ENCODE data around the gene SIM1. TPM values are rescaled to one million over a fixed set of nuclear protein-coding genes. Genes with fewer than 3 reads are reported as not detected.

Gene SIM1
- total and polyA plus RNA-seq, 2 of the 8 experiments (the other 6 are each of a cell fraction or from before 2014, with no cell fraction given): 0.02 to 0.39 TPM

DNA sequence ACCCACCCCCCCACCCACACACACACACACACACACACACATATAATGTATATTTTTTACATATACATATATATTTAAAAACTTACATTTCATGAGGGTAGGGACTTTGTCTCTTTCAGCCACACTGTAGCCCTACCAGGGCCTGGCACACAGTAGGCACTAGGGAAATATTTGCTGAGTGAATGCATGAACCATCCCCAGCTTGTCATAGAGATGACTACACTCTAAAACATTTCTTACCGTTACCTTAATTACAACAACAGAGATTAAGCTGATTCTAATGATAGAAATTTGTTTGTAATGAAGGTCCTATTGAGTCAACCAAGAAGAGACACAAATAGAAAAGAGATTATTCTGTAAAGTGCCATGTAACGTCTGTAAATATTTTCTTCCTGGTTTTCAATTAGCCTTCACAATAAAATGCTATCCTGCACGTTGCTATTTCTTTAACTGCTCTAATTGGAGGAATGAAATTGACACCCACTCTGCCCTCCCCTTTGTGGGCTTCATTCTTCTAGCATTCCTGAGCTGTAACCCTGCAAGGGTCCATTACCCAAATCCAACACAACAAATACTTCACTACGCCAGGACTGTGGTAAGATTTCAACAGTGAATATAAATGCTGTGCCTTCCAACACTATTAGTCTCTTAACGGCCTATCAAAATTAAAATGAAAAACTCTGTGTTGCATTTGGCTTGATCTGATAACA is 30.8 kb downstream of the SIM1 start:
- Histone ChIP-seq H2BK120ac (replicated peaks; ENCODE audit: low read depth, low read length) (no peak overlapping the region), H2BK15ac (ENCODE audit: low read length) (no peak overlapping the region), H2AFZ (ENCODE audit: low read length) (no peak overlapping the region), H3K14ac (ENCODE audit: insufficient read length) (no peak overlapping the region), H2AK5ac (ENCODE audit: low read depth, low read length) (no peak overlapping the region), H4K5ac (ENCODE audit: insufficient read length, low read depth, low read length) (no peak overlapping the region), H4K8ac (ENCODE audit: extremely low read depth, insufficient read depth, low read length) (no peak overlapping the region), H3K9ac (replicated peaks in 1 of 4; ENCODE audit: extremely low read depth in 1 of 4, low read depth in 3 of 4, low read length in 3 of 4) (no peak overlapping the region), H2BK5ac (ENCODE audit: low read depth, low read length) (no peak overlapping the region), H3K79me1 (ENCODE audit: low read depth, low read length) (no peaks in the 10 kb centered on the region), H3K4me1 (replicated peaks in 1 of 4; ENCODE audit: control insufficient read depth in 3 of 4, insufficient read depth in 4 of 4, low read length in 3 of 4) (peaks cover 0 to 9% (median 1%) of the 10 kb centered on the region in 4 experiments; a peak in 1 of 7 replicates), H3K23ac (ENCODE audit: insufficient read length) (no peak overlapping the region), H3K18ac (ENCODE audit: extremely low read depth, low read length) (no peak overlapping the region), H2BK20ac (ENCODE audit: low read length) (no peak overlapping the region), H2BK12ac (ENCODE audit: low read depth, low read length) (no peak overlapping the region), H3K4me3 (ENCODE audit: extremely low read depth in 1 of 4, insufficient read depth in 2 of 4, low read depth in 3 of 4, low read length in 4 of 4) (no peak overlapping the region), H4K20me1 (replicated peaks in 1 of 2; ENCODE audit: control insufficient read depth in 1 of 2, insufficient read depth in 2 of 2, low read length in 2 of 2) (no peaks in the 10 kb centered on the region), H3K56ac (replicated peaks; ENCODE audit: insufficient read length, low read depth, low read length) (no peak overlapping the region), H3K27me3 (replicated peaks in 1 of 4; ENCODE audit: control insufficient read depth in 3 of 4, extremely low read depth in 1 of 4, insufficient read depth in 3 of 4, low read length in 3 of 4) (no peaks in the 10 kb centered on the region), H3K9me3 (ENCODE audit: insufficient read depth in 2 of 2, low read depth in 1 of 2, low read length in 1 of 2) (no peaks in the 10 kb centered on the region), H3K4me2 (ENCODE audit: insufficient read depth in 1 of 2, low read depth in 2 of 2, low read length in 2 of 2) (no peak overlapping the region), H3K23me2 (ENCODE audit: low read depth, low read length) (no peaks in the 10 kb centered on the region), H3K36me3 (ENCODE audit: control insufficient read depth in 2 of 4, insufficient read depth in 4 of 4, low read length in 3 of 4) (no peaks in the 10 kb centered on the region), H3K4ac (replicated peaks; ENCODE audit: insufficient read length, low read depth, low read length) (no peak overlapping the region), H4K91ac (replicated peaks; ENCODE audit: insufficient read length, low read length) (no peak overlapping the region), H3K79me2 (ENCODE audit: control insufficient read depth in 1 of 2, insufficient read depth in 2 of 2, low read length in 2 of 2) (no peaks in the 10 kb centered on the region), H3K27ac (ENCODE audit: low read depth, low read length) (no peak overlapping the region)
- FAIRE-seq: peak; percentile 13
- WGBS, 2 experiments (ENCODE audit: extremely low coverage in 1 of 2, insufficient coverage in 1 of 2, insufficient read length in 1 of 2, insufficient replicate concordance in 2 of 2, low coverage in 1 of 2, low lambda C conversion rate in 2 of 2, missing lambda C conversion rate in 1 of 2): 69% methylated on average over 5 of the region's 5 CpGs; no CpG with 5 or more reads in 1 of the 2 experiments
- no peak for DNase-seq (ENCODE audit: low read depth in 1 of 2, low spot score in 2 of 2)
- POLR2A ChIA-PET (ENCODE audit: partially characterized antibody): interaction anchor here (2.1 kb wide), 1 partner anchor 11 kb away, joined by 5 read pairs; no protein-coding TSS in a partner anchor
- CTCF ChIA-PET (ENCODE audit: partially characterized antibody): interaction anchor here (0.9 to 1.6 kb wide), 8 partner anchors 12 to 326 kb away, joined by 3 to 5 read pairs (median 4); partner anchors contain the start of gene SIM1
- TF ChIP-seq FOSL1 (IDR thresholded peaks at IDR 0.05; ENCODE audit: insufficient read depth, low read depth, low read length) (no peak), SIRT6 (IDR thresholded peaks at IDR 0.05; ENCODE audit: low read length) (no peak), GTF2F1 (IDR thresholded peaks at IDR 0.05; ENCODE audit: borderline replicate concordance, low read depth, low read length) (no peak), TAF1 (IDR thresholded peaks at IDR 0.05; ENCODE audit: low read depth, low read length) (no peak), TBP (IDR thresholded peaks at IDR 0.05; ENCODE audit: low read depth, low read length) (no peak), POU5F1 (IDR thresholded peaks at IDR 0.05; ENCODE audit: low read depth, low read length) (no peak), NANOG (IDR thresholded peaks at IDR 0.05; ENCODE audit: insufficient read depth, low read depth, low read length, poor library complexity, severe bottlenecking) (no peak), RAD21 (IDR thresholded peaks at IDR 0.05 in 1 of 2, conservative IDR thresholded peaks at IDR 0.05 in 1 of 2; ENCODE audit: low read depth in 2 of 2, low read length in 2 of 2) (no peak), ASH2L (IDR thresholded peaks at IDR 0.05; ENCODE audit: low read length) (no peak), YY1 (IDR thresholded peaks at IDR 0.05; ENCODE audit: low read depth, low read length) (no peak), SP4 (IDR thresholded peaks at IDR 0.05; ENCODE audit: low read length) (no peak), GABPA (IDR thresholded peaks at IDR 0.05; ENCODE audit: borderline replicate concordance, insufficient read depth, low read length) (no peak), CHD2 (IDR thresholded peaks at IDR 0.05; ENCODE audit: low read length) (no peak), SRF (IDR thresholded peaks at IDR 0.05; ENCODE audit: low read depth, low read length) (no peak)
